ENCODE results near the gene RNASEH2B. TPM values are rescaled to one million over a fixed set of nuclear protein-coding genes. Genes with fewer than 3 reads are reported as not detected.

RNASEH2B gene
- total and polyA plus RNA-seq, 12 donors: 23.5 to 77.1 (median 33.0) TPM

DNA sequence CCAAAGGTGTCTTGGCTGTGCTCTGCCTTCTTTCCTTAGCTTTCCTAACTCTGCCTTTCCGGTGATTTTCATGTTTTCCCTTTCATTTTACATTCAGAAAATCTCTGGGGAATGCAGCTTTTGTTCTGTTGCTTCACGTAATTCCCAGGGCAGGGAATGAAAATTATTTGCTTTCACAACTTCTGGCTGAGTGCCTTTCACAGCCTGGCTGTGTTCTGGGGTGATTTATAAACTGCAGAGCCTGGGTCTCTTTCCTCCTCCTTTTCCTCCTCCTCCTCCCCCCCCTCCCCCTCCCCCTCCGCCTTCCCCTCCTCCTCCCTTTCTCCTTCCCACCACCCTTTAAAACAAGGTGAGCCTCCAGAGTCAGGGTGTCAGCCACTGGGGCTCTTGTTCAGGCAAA lies 84.3 kb downstream of the RNASEH2B start:
- Histone ChIP-seq H3K9me3 (replicated peaks in 1 of 3) (no peaks in the 10 kb centered on the region), H3K4me1 (replicated peaks in 1 of 2) (peaks cover 0 to 4% of the 10 kb centered on the region in 2 donors), H3K27ac (no peak overlapping the region), H3K27me3 (no peaks in the 10 kb centered on the region), H3K36me3 (replicated peaks in 1 of 2) (no peaks in the 10 kb centered on the region), H3K4me3 (no peak overlapping the region)
- 48 to 62% (median 60%) methylated on average over 3 of the region's 3 CpGs for WGBS, 4 donors
- intact Hi-C loops (cut with DNase I): no loop called here
- no peak for DNase-seq
- TF ChIP-seq POLR2A (IDR thresholded peaks at IDR 0.05): no peak
- TF ChIP-seq, protein P1, sequence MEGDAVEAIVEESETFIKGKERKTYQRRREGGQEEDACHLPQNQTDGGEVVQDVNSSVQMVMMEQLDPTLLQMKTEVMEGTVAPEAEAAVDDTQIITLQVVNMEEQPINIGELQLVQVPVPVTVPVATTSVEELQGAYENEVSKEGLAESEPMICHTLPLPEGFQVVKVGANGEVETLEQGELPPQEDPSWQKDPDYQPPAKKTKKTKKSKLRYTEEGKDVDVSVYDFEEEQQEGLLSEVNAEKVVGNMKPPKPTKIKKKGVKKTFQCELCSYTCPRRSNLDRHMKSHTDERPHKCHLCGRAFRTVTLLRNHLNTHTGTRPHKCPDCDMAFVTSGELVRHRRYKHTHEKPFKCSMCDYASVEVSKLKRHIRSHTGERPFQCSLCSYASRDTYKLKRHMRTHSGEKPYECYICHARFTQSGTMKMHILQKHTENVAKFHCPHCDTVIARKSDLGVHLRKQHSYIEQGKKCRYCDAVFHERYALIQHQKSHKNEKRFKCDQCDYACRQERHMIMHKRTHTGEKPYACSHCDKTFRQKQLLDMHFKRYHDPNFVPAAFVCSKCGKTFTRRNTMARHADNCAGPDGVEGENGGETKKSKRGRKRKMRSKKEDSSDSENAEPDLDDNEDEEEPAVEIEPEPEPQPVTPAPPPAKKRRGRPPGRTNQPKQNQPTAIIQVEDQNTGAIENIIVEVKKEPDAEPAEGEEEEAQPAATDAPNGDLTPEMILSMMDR (IDR thresholded peaks at IDR 0.05): no peak

DNA sequence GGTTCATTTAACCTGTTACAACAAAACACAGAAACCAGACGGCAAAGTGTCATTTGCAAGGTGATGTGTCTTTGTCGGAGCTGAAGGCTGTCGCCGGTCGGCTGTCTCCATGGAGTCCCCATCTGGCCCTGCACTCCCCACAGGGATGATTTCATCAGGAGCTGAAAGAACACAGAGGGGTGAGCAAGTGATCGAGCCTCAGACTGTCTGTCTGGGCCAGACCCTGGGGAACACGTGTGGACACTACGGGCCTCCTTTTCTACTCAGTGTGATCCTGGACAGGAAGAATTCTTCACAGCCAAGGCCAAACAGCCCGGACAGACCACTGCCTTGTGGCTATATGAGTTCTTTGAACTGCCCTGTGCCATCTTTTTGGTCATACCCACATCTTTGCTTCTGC lies 85.1 kb downstream of the RNASEH2B start:
- TF ChIP-seq, protein P1 (IDR thresholded peaks at IDR 0.05): no peak
- no peak for TF ChIP-seq POLR2A (IDR thresholded peaks at IDR 0.05)
- no peak for DNase-seq
- Histone ChIP-seq H3K9me3 (replicated peaks in 1 of 3) (no peaks in the 10 kb centered on the region), H3K27me3 (no peaks in the 10 kb centered on the region), H3K36me3 (replicated peaks in 1 of 2) (no peaks in the 10 kb centered on the region), H3K27ac (no peak overlapping the region), H3K4me3 (no peak overlapping the region), H3K4me1 (replicated peaks in 1 of 2) (peaks cover 0 to 2% of the 10 kb centered on the region in 2 donors)
- intact Hi-C loops (cut with DNase I): no loop called here
- 86 to 93% (median 88%) methylated on average over 9 of the region's 9 CpGs for WGBS, 4 donors

DNA sequence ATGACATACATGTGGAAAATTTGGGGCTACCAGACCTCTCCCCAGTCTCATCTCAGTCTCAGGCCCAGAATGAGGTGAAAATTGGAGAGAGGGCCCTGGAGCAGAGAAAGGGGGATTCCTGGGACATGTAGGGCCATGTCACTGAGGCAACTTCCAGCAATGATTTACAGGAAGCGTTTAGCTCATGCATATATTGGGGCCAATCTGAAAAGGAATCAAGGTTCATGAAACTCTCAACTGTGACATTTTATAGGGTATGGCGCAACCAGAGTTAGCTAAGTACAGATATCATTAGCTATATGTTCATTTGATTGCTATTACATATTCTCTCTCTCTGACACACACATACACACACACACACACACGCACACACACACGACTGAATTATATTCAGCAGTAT lies 86.3 kb downstream of the RNASEH2B start:
- 83 to 93% (median 87%) methylated on average over 4 of the region's 4 CpGs for WGBS, 4 donors
- no peaks in the 10 kb centered on the region for H3K36me3 ChIP-seq (replicated peaks in 1 of 2)
- H3K27me3 ChIP-seq: no peaks in the 10 kb centered on the region
- intact Hi-C loops (cut with DNase I): no loop called here
- no peak overlapping the region for H3K27ac ChIP-seq
- no peaks in the 10 kb centered on the region for H3K9me3 ChIP-seq (replicated peaks in 1 of 3)
- peaks cover 0 to 6% of the 10 kb centered on the region in 2 donors for H3K4me1 ChIP-seq (replicated peaks in 1 of 2)
- no peak overlapping the region for H3K4me3 ChIP-seq
- TF ChIP-seq POLR2A (IDR thresholded peaks at IDR 0.05): no peak
- TF ChIP-seq, protein P1 (IDR thresholded peaks at IDR 0.05): no peak
- no peak for DNase-seq

DNA sequence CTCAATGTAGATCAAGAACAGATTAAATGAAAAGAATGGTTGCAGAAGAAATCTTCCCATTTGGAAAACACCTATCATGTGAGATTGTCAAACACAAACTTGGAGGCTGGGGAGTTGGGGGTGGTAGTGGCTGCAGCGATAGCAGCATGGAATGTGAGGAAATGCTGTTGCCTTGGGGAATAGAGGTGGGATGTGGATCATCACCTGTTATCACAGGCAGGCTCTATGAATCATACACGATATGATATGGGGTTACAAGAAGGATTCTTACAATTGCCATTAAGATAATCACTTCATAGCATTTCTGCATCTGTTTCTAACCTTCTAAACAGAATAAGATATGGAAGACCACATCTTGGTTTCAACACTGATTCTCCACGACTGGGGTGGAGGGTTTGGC lies 88.7 kb downstream of the RNASEH2B start:
- no peaks in the 10 kb centered on the region for H3K36me3 ChIP-seq (replicated peaks in 1 of 2)
- no peaks in the 10 kb centered on the region for H3K9me3 ChIP-seq (replicated peaks in 1 of 3)
- no peaks in the 10 kb centered on the region for H3K27me3 ChIP-seq
- WGBS, 4 donors: 77 to 87% (median 84%) methylated on average over 3 of the region's 3 CpGs
- intact Hi-C loops (cut with DNase I): no loop called here
- no peak overlapping the region for H3K27ac ChIP-seq
- DNase-seq: no peak
- TF ChIP-seq, protein P1 (IDR thresholded peaks at IDR 0.05): no peak
- TF ChIP-seq POLR2A (IDR thresholded peaks at IDR 0.05): no peak
- H3K4me1 ChIP-seq (replicated peaks in 1 of 2): peaks cover 0 to 7% of the 10 kb centered on the region in 2 donors
- H3K4me3 ChIP-seq: no peak overlapping the region

Data from adrenal gland (tissue), 12 donors.